Activated naive CD4-positive, alpha-beta T cell treated with anti-CD3 and anti-CD28 coated beads for 36 hours (primary cell): ENCODE data around the gene C6orf15. TPM values are rescaled to one million over a fixed set of nuclear protein-coding genes. Genes with fewer than 3 reads are reported as not detected.

ENCODE experiments used
- CTCF ChIA-PET: fragments of 350-600 bp; sonication (Branson Sonifier 250); formaldehyde crosslinking; loops from one replicate; lab custom pipeline; 2021; ENCODE audit warnings: antibody characterized with exemption; lab: Charles Lee
- DNase-seq: peaks from one replicate; pipeline ENCODE4 v3.0.0-alpha.2; 2020
- H3K27ac Mint-ChIP-seq: one replicate; pipeline ENCODE4 v1.8.0; 2021; ENCODE audit warnings: mild to moderate bottlenecking, mixed read lengths
- H3K27me3 Mint-ChIP-seq: one replicate; pipeline ENCODE4 v1.8.0; 2021; ENCODE audit warnings: low read depth, mixed read lengths
- H3K36me3 Mint-ChIP-seq: one replicate; pipeline ENCODE4 v1.8.0; 2021; ENCODE audit warnings: low read depth, mixed read lengths
- H3K4me1 Mint-ChIP-seq: one replicate; pipeline ENCODE4 v1.8.0; 2021; ENCODE audit warnings: low read depth, mixed read lengths
- H3K4me3 Mint-ChIP-seq: one replicate; pipeline ENCODE4 v1.8.0; 2021; ENCODE audit warnings: mild to moderate bottlenecking, moderate library complexity, mixed read lengths
- H3K9me3 Mint-ChIP-seq: one replicate; pipeline ENCODE4 v1.8.0; 2021; ENCODE audit warnings: mixed read lengths
- intact Hi-C: fragments of 100-400 bp; cut with micrococcal nuclease; formaldehyde crosslinking; loops from one replicate; pipeline ENCODE4 v1.15.1; 2023
- total RNA-seq, 2 experiments: library from RNA; stranded (reverse); gene quantifications; one replicate each; pipeline ENCODE4 v1.2.3, GENCODE V29; 2021

Gene C6orf15
- total RNA-seq, 2 experiments from 2014 or later: not detected

GRCh38 chr6:31144970-31145340 lies 32.6 kb upstream of the C6orf15 start:
- no peak overlapping the region for H3K27ac Mint-ChIP-seq
- H3K9me3 Mint-ChIP-seq: no peaks in the 10 kb centered on the region
- H3K4me3 Mint-ChIP-seq: no peak overlapping the region
- H3K36me3 Mint-ChIP-seq: peaks cover 8% of the 10 kb centered on the region
- DNase-seq: no peak
- H3K4me1 Mint-ChIP-seq: no peaks in the 10 kb centered on the region
- CTCF ChIA-PET: interaction anchor here (0.9 to 1.3 kb wide), 3 partner anchors 8 to 47 kb away, joined by 3 to 5 read pairs (median 4); no protein-coding TSS in a partner anchor
- intact Hi-C loops: no loop called here
- no peaks in the 10 kb centered on the region for H3K27me3 Mint-ChIP-seq

- Mint-ChIP-seq H3K4me3 (no peak overlapping the region), H3K27me3 (no peaks in the 10 kb centered on the region), H3K4me1 (no peaks in the 10 kb centered on the region), H3K36me3 (peaks cover 6% of the 10 kb centered on the region), H3K9me3 (no peaks in the 10 kb centered on the region), H3K27ac (no peak overlapping the region)
- intact Hi-C loops: no loop called here
- CTCF ChIA-PET: interaction anchor here (0.7 to 1.3 kb wide), 2 partner anchors 15 to 48 kb away, joined by 3 read pairs; no protein-coding TSS in a partner anchor
- DNase-seq: no peak
Measured at GRCh38 chr6:31144296-31144969, 32.1 kb upstream of the C6orf15 start.

- no peak overlapping the region for H3K27ac Mint-ChIP-seq
Measured at GRCh38 chr6:31143148-31143547, 30.8 kb upstream of the C6orf15 start.

GRCh38 chr6:31142361-31142761 lies 30.0 kb upstream of the C6orf15 start:
- intact Hi-C loops: no loop called here
- peaks cover 4% of the 10 kb centered on the region for H3K4me1 Mint-ChIP-seq
- CTCF ChIA-PET: interaction anchor here (0.6 kb wide), 1 partner anchor 290 kb away, joined by 4 read pairs; no protein-coding TSS in a partner anchor

More at GRCh38 chr6:31143148-31143547, 30.8 kb upstream of the C6orf15 start:
- H3K4me1 Mint-ChIP-seq: no peaks in the 10 kb centered on the region
- no peak for DNase-seq
- H3K4me3 Mint-ChIP-seq: no peak overlapping the region
- peaks cover 5% of the 10 kb centered on the region for H3K36me3 Mint-ChIP-seq
- no peaks in the 10 kb centered on the region for H3K27me3 Mint-ChIP-seq
- intact Hi-C loops: no loop called here
- CTCF ChIA-PET: no interaction called here
- H3K9me3 Mint-ChIP-seq: no peaks in the 10 kb centered on the region

GRCh38 chr6:31140643-31141042 lies 28.3 kb upstream of the C6orf15 start:
- no peaks in the 10 kb centered on the region for H3K27me3 Mint-ChIP-seq
- H3K4me3 Mint-ChIP-seq: no peak overlapping the region
- H3K36me3 Mint-ChIP-seq: peaks cover 5% of the 10 kb centered on the region
- DNase-seq: no peak
- CTCF ChIA-PET: interaction anchor here (0.7 to 1.5 kb wide), 2 partner anchors 13 to 227 kb away, joined by 4 to 5 read pairs; no protein-coding TSS in a partner anchor
- H3K9me3 Mint-ChIP-seq: no peaks in the 10 kb centered on the region
- intact Hi-C loops: no loop called here
- peaks cover 4% of the 10 kb centered on the region for H3K4me1 Mint-ChIP-seq
- H3K27ac Mint-ChIP-seq: no peak overlapping the region

More at GRCh38 chr6:31142361-31142761, 30.0 kb upstream of the C6orf15 start:
- Mint-ChIP-seq H3K36me3 (peaks cover 5% of the 10 kb centered on the region), H3K27ac (no peak overlapping the region), H3K9me3 (no peaks in the 10 kb centered on the region), H3K27me3 (no peaks in the 10 kb centered on the region), H3K4me3 (no peak overlapping the region)
- DNase-seq: no peak

- Mint-ChIP-seq H3K36me3 (peaks cover 3% of the 10 kb centered on the region), H3K4me1 (peaks cover 4% of the 10 kb centered on the region), H3K27me3 (no peaks in the 10 kb centered on the region), H3K27ac (no peak overlapping the region), H3K9me3 (no peaks in the 10 kb centered on the region), H3K4me3 (no peak overlapping the region)
- DNase-seq: no peak
- CTCF ChIA-PET: interaction anchor here (1.0 to 1.9 kb wide), 6 partner anchors 12 to 237 kb away, joined by 4 to 16 read pairs (median 5); no protein-coding TSS in a partner anchor
- intact Hi-C loops: no loop called here
Measured at GRCh38 chr6:31139599-31139998, 27.2 kb upstream of the C6orf15 start.

GRCh38 chr6:31138982-31139381 lies 26.6 kb upstream of the C6orf15 start, which contains the start of gene PSORS1C2:
Gene PSORS1C2 (minus strand): TSS chr6:31139066. CDS start chr6:31139026, 40 bp downstream.
- no peak within 1 kb of the TSS for H3K4me3 Mint-ChIP-seq

GRCh38 chr6:31135710-31136109 lies 23.3 kb upstream of the C6orf15 start:
- Mint-ChIP-seq H3K4me3 (no peak overlapping the region), H3K9me3 (no peaks in the 10 kb centered on the region), H3K36me3 (no peaks in the 10 kb centered on the region), H3K4me1 (peaks cover 4% of the 10 kb centered on the region), H3K27ac (no peak overlapping the region), H3K27me3 (no peaks in the 10 kb centered on the region)
- DNase-seq: no peak
- CTCF ChIA-PET: interaction anchor here (0.9 to 1.2 kb wide), 3 partner anchors 20 to 231 kb away, joined by 3 to 9 read pairs (median 5); no protein-coding TSS in a partner anchor
- intact Hi-C loops: loop anchor here (2.0 kb wide), 1 partner anchor 239 kb away; no protein-coding TSS in a partner anchor

More at GRCh38 chr6:31138982-31139381, 26.6 kb upstream of the C6orf15 start, which contains the start of gene PSORS1C2:
- Mint-ChIP-seq H3K27ac (no peak within 1 kb of the TSS), H3K36me3 (peaks cover 3% of the 10 kb centered on the region), H3K4me1 (peaks cover 4% of the 10 kb centered on the region), H3K9me3 (no peaks in the 10 kb centered on the region), H3K27me3 (no peaks in the 10 kb centered on the region)
- DNase-seq: no peak
- intact Hi-C loops: no loop called here
- CTCF ChIA-PET: interaction anchor here (0.6 to 2.2 kb wide), 9 partner anchors 13 to 753 kb away, joined by 3 to 16 read pairs (median 5); no protein-coding TSS in a partner anchor

GRCh38 chr6:31132806-31133205 lies 20.4 kb upstream of the C6orf15 start:
- Mint-ChIP-seq H3K9me3 (no peaks in the 10 kb centered on the region), H3K27ac (no peak overlapping the region), H3K27me3 (no peaks in the 10 kb centered on the region), H3K4me3 (no peak overlapping the region), H3K4me1 (peaks cover 9% of the 10 kb centered on the region), H3K36me3 (no peaks in the 10 kb centered on the region)
- no peak for DNase-seq
- CTCF ChIA-PET: interaction anchor here (0.6 to 1.3 kb wide), 2 partner anchors 60 to 188 kb away, joined by 3 to 5 read pairs; no protein-coding TSS in a partner anchor
- intact Hi-C loops: no loop called here

GRCh38 chr6:31131595-31131994 lies 19.2 kb upstream of the C6orf15 start:
- H3K27me3 Mint-ChIP-seq: no peaks in the 10 kb centered on the region
- intact Hi-C loops: no loop called here
- peaks cover 5% of the 10 kb centered on the region for H3K4me1 Mint-ChIP-seq
- H3K27ac Mint-ChIP-seq: no peak overlapping the region
- CTCF ChIA-PET: interaction anchor here (0.6 to 1.3 kb wide), 5 partner anchors 60 to 220 kb away, joined by 3 to 4 read pairs (median 3); no protein-coding TSS in a partner anchor
- H3K9me3 Mint-ChIP-seq: no peaks in the 10 kb centered on the region
- no peaks in the 10 kb centered on the region for H3K36me3 Mint-ChIP-seq
- DNase-seq: no peak
- H3K4me3 Mint-ChIP-seq: no peak overlapping the region

GRCh38 chr6:31130751-31131150 lies 18.4 kb upstream of the C6orf15 start:
- Mint-ChIP-seq H3K4me3 (no peak overlapping the region), H3K9me3 (no peaks in the 10 kb centered on the region), H3K27ac (no peak overlapping the region), H3K36me3 (no peaks in the 10 kb centered on the region), H3K27me3 (no peaks in the 10 kb centered on the region), H3K4me1 (peaks cover 5% of the 10 kb centered on the region)
- no peak for DNase-seq
- CTCF ChIA-PET: interaction anchor here (0.6 to 1.9 kb wide), 8 partner anchors 48 to 245 kb away, joined by 3 to 7 read pairs (median 4); no protein-coding TSS in a partner anchor
- intact Hi-C loops: no loop called here

GRCh38 chr6:31129130-31129529 lies 16.8 kb upstream of the C6orf15 start:
- CTCF ChIA-PET: interaction anchor here (0.6 to 1.9 kb wide), 20 partner anchors 8 to 248 kb away, joined by 3 to 10 read pairs (median 4); partner anchors contain the start of genes PSORS1C1 and TCF19
- DNase-seq: no peak
- Mint-ChIP-seq H3K36me3 (no peaks in the 10 kb centered on the region), H3K4me1 (peaks cover 5% of the 10 kb centered on the region), H3K27me3 (no peaks in the 10 kb centered on the region), H3K27ac (no peak overlapping the region), H3K4me3 (no peak overlapping the region), H3K9me3 (no peaks in the 10 kb centered on the region)
- intact Hi-C loops: no loop called here
